PC-9 (cell line): Measurements from ENCODE around the gene CD1D. TPM values are rescaled to one million over a fixed set of nuclear protein-coding genes. Genes with fewer than 3 reads are reported as not detected.
A peak's percentile ranks its signal among the peaks of the same experiment; 100 is the strongest.

Experiments used
- BruUV-seq: library from RNA; stranded (reverse); fragments of 400-500 nt; replicated peaks from 2 replicates; lab custom pipeline; 2021; lab: Mats Ljungman, UMichigan
- CTCF ChIA-PET: fragments of 300-600 bp; sonication (Branson Sonifier 250); formaldehyde crosslinking; loops from one replicate; lab custom pipeline; 2022; ENCODE audit warnings: antibody characterized with exemption; lab: Charles Lee
- POLR2A ChIA-PET: fragments of 300-600 bp; sonication (Branson Sonifier 250); formaldehyde crosslinking; loops from one replicate; lab custom pipeline; 2022; ENCODE audit warnings: antibody characterized with exemption; ENCODE audit not compliant: unreplicated experiment; lab: Charles Lee
- DNase-seq, 2 experiments: peaks; one replicate each; pipeline versions ENCODE4 v3.0.0 to v3.0.0-alpha.2; 2015 to 2022; ENCODE audit warnings: mixed read lengths in 1 of 2
- H2AFZ ChIP-seq: fragments of 200-600 bp; sonication (generic); 2 replicates; pipeline ENCODE4 v1.8.1; 2017; ENCODE audit warnings: antibody characterized with exemption
- H3F3A ChIP-seq: fragments of 200-600 bp; sonication (generic); 2 replicates; pipeline ENCODE4 v1.8.1; 2017; ENCODE audit warnings: antibody characterized with exemption, mild to moderate bottlenecking, low read depth; ENCODE audit not compliant: insufficient read depth
- H3K27ac ChIP-seq: fragments of 200-600 bp; sonication (generic); 2 replicates; pipeline ENCODE4 v1.6.1; 2016; ENCODE audit warnings: mixed run types
- H3K27me3 ChIP-seq: fragments of 200-600 bp; sonication (generic); 2 replicates; pipeline ENCODE4 v1.6.1; 2016; ENCODE audit warnings: low read depth, mixed run types; ENCODE audit not compliant: insufficient read depth
- H3K36me3 ChIP-seq: fragments of 200-600 bp; sonication (generic); 2 replicates; pipeline ENCODE4 v1.6.1; 2016; ENCODE audit warnings: low read depth, mixed run types
- H3K4me1 ChIP-seq: fragments of 200-600 bp; sonication (generic); replicated peaks from 2 replicates; pipeline ENCODE4 v1.6.1; 2016; ENCODE audit warnings: mixed run types; ENCODE audit not compliant: insufficient read depth
- H3K4me2 ChIP-seq: fragments of 200-600 bp; sonication (generic); 2 replicates; pipeline ENCODE4 v1.6.1; 2017; ENCODE audit warnings: mixed run types
- H3K4me3 ChIP-seq: fragments of 200-600 bp; sonication (generic); 2 replicates; pipeline ENCODE4 v1.6.1; 2016; ENCODE audit warnings: mixed run types
- H3K79me2 ChIP-seq: fragments of 200-600 bp; sonication (generic); 2 replicates; pipeline ENCODE4 v1.6.1; 2017; ENCODE audit warnings: low read depth, mixed run types
- H3K9me2 ChIP-seq: fragments of 200-600 bp; sonication (generic); 2 replicates; pipeline ENCODE4 v1.8.1; 2017; ENCODE audit warnings: mild to moderate bottlenecking; ENCODE audit not compliant: insufficient read depth
- H3K9me3 ChIP-seq: fragments of 200-600 bp; sonication (generic); 2 replicates; pipeline ENCODE4 v1.8.1; 2016; ENCODE audit warnings: low read depth; ENCODE audit not compliant: insufficient read depth
- H4K20me1 ChIP-seq: fragments of 200-600 bp; sonication (generic); 2 replicates; pipeline ENCODE4 v1.8.1; 2017; ENCODE audit not compliant: insufficient read depth
- EZH2 ChIP-seq: fragments of 200-600 bp; sonication (generic); IDR thresholded peaks from 2 replicates; pipeline ENCODE4 v1.8.0; 2017; ENCODE audit warnings: antibody characterized with exemption, low read depth
- intact Hi-C: fragments of 100-400 bp; cut with micrococcal nuclease; formaldehyde crosslinking; loops from one replicate; pipeline ENCODE4 v1.10.0; 2022; ENCODE audit not compliant: unreplicated experiment
- total RNA-seq: library from RNA; stranded (reverse); gene quantifications from 2 replicates; pipeline ENCODE4 v1.2.3, GENCODE V29; 2021
- TF ChIP-seq, protein P1 (sequence below): fragments of 200-600 bp; sonication (generic); conservative IDR thresholded peaks from 2 replicates; pipeline ENCODE4 v1.6.1; 2017; ENCODE audit warnings: mixed run types, antibody characterized with exemption, mild to moderate bottlenecking, moderate library complexity

Gene CD1D
- total RNA-seq, 1 experiment from 2014 or later: not detected

- Histone ChIP-seq H3K27me3 (peaks cover 72% of the 10 kb centered on the region), H3K9me2 (no peaks in the 10 kb centered on the region), H3K79me2 (no peaks in the 10 kb centered on the region), H2AFZ (no peak overlapping the region), H3K4me1 (no peaks in the 10 kb centered on the region), H3K27ac (no peak overlapping the region), H3K4me3 (no peak overlapping the region), H3K9me3 (no peaks in the 10 kb centered on the region), H3F3A (no peaks in the 10 kb centered on the region), H3K4me2 (no peak overlapping the region), H3K36me3 (no peaks in the 10 kb centered on the region), H4K20me1 (no peaks in the 10 kb centered on the region)
- no peak for TF ChIP-seq EZH2
- TF ChIP-seq, protein P1, sequence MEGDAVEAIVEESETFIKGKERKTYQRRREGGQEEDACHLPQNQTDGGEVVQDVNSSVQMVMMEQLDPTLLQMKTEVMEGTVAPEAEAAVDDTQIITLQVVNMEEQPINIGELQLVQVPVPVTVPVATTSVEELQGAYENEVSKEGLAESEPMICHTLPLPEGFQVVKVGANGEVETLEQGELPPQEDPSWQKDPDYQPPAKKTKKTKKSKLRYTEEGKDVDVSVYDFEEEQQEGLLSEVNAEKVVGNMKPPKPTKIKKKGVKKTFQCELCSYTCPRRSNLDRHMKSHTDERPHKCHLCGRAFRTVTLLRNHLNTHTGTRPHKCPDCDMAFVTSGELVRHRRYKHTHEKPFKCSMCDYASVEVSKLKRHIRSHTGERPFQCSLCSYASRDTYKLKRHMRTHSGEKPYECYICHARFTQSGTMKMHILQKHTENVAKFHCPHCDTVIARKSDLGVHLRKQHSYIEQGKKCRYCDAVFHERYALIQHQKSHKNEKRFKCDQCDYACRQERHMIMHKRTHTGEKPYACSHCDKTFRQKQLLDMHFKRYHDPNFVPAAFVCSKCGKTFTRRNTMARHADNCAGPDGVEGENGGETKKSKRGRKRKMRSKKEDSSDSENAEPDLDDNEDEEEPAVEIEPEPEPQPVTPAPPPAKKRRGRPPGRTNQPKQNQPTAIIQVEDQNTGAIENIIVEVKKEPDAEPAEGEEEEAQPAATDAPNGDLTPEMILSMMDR: no peak
- DNase-seq: no peak
- intact Hi-C loops: no loop called here
- ChIA-PET CTCF (no interaction called here), POLR2A (no interaction called here)
- no TSS peak for BruUV-seq
Observed at GRCh38 chr1:158149175-158149574, 31.5 kb upstream of the CD1D start.

DNA sequence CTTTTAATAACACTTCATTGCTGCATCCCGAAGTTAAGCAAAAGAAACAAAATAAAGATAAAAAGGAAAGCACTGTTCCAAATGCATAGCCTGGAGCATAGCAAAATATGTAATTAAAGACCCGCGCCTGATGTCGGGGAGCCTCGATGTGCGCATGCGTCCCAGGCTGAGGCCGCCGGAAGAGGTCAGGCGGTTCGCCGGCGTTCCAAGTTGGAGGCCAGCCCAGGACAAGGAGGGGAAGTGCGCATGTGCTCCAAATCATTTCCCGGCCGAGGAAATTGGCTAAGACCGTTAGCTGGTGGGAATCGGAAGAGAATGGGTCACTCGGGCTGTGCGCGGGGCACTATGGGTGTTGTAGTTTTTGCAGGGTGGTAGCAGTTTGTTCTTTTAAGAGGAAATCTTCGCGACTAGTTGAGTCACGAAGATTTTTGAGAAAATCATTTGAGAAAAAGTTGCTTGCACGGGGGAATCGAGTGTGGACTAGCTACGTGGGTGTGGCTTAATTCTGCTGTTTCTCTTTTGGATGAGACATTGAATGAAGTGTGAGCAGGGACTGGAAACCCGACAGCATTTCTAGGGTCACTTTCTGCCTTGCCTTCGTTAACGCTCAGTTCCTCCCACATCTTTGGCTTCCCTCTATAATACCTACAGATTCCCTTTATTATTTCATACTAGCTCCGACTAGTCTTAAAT lies 31.0 kb upstream of the CD1D start:
- ChIA-PET CTCF (no interaction called here), POLR2A (no interaction called here)
- H3K4me3 ChIP-seq: no peak overlapping the region
- TF ChIP-seq EZH2: no peak
- TF ChIP-seq, protein P1: no peak
- no peaks in the 10 kb centered on the region for H3K9me3 ChIP-seq
- H3F3A ChIP-seq: no peaks in the 10 kb centered on the region
- no peak overlapping the region for H3K4me2 ChIP-seq
- no peak overlapping the region for H3K27ac ChIP-seq
- no peaks in the 10 kb centered on the region for H3K36me3 ChIP-seq
- no TSS peak for BruUV-seq
- DNase-seq: peak in 1 of 2 experiments; percentile 15
- H3K9me2 ChIP-seq: no peaks in the 10 kb centered on the region
- no peaks in the 10 kb centered on the region for H3K79me2 ChIP-seq
- H4K20me1 ChIP-seq: no peaks in the 10 kb centered on the region
- H2AFZ ChIP-seq: no peak overlapping the region
- peaks cover 77% of the 10 kb centered on the region for H3K27me3 ChIP-seq
- intact Hi-C loops: no loop called here
- H3K4me1 ChIP-seq: no peaks in the 10 kb centered on the region

GRCh38 chr1:158150523-158150922 lies 30.2 kb upstream of the CD1D start:
- H2AFZ ChIP-seq: no peak overlapping the region
- H3K4me1 ChIP-seq: no peaks in the 10 kb centered on the region
- CTCF ChIA-PET: no interaction called here
- no peaks in the 10 kb centered on the region for H3F3A ChIP-seq
- no peaks in the 10 kb centered on the region for H3K9me3 ChIP-seq
- no peaks in the 10 kb centered on the region for H4K20me1 ChIP-seq
- POLR2A ChIA-PET: no interaction called here
- peaks cover 83% of the 10 kb centered on the region for H3K27me3 ChIP-seq
- intact Hi-C loops: no loop called here
- no peak overlapping the region for H3K27ac ChIP-seq
- no peaks in the 10 kb centered on the region for H3K36me3 ChIP-seq
- no peak overlapping the region for H3K4me3 ChIP-seq
- H3K4me2 ChIP-seq: no peak overlapping the region
- BruUV-seq: no TSS peak
- DNase-seq: no peak
- H3K9me2 ChIP-seq: no peaks in the 10 kb centered on the region
- no peak for TF ChIP-seq EZH2
- TF ChIP-seq, protein P1: no peak
- no peaks in the 10 kb centered on the region for H3K79me2 ChIP-seq
